Measurements from ENCODE around the gene ZNF189.

The ZNF189 gene

GRCh38 chr9:101408374-101409078 lies 9.9 kb downstream of the ZNF189 start:
- H3K4me3 ChIP-seq (ENCODE audit: low read depth, low read length) = no peak overlapping the region
- no peak for TF ChIP-seq CTCF (IDR thresholded peaks at IDR 0.05; ENCODE audit: borderline replicate concordance, insufficient read depth, low read depth, low read length)

- no peak overlapping the region for H3K4me3 ChIP-seq (ENCODE audit: low read depth, low read length)
- no peak for TF ChIP-seq CTCF (IDR thresholded peaks at IDR 0.05; ENCODE audit: borderline replicate concordance, insufficient read depth, low read depth, low read length)
Measured at GRCh38 chr9:101409079-101409477, 10.4 kb downstream of the ZNF189 start.

- H3K4me3 ChIP-seq (ENCODE audit: low read depth, low read length) = no peak overlapping the region
- TF ChIP-seq CTCF (IDR thresholded peaks at IDR 0.05; ENCODE audit: borderline replicate concordance, insufficient read depth, low read depth, low read length) = no peak
Measured at GRCh38 chr9:101414839-101415238, 16.2 kb downstream of the ZNF189 start.

DNA sequence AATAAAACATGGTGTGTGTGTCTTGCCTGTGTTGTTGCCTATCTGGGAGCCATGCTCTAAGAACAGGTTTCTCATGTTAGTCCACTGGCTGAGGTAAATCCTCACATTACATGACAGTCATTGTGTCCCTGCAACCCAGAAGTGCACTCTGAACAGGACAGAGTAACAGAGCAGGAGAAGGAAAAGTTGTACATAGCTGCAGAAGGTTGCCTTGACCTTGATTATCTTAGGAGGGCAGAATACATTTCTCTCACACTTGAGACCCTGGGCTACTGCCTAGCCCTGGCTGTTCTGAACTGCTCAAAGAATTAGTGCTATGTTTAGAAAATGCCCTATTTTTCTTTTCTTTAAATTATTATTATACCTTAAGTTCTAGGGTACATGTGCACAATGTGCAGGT lies 16.9 kb downstream of the ZNF189 start:
- TF ChIP-seq CTCF (IDR thresholded peaks at IDR 0.05; ENCODE audit: borderline replicate concordance, insufficient read depth, low read depth, low read length) = no peak
- no peak overlapping the region for H3K4me3 ChIP-seq (ENCODE audit: low read depth, low read length)

GRCh38 chr9:101417389-101417788 lies 18.7 kb downstream of the ZNF189 start:
- no peak overlapping the region for H3K4me3 ChIP-seq (ENCODE audit: low read depth, low read length)
- TF ChIP-seq CTCF (IDR thresholded peaks at IDR 0.05; ENCODE audit: borderline replicate concordance, insufficient read depth, low read depth, low read length) = no peak

DNA sequence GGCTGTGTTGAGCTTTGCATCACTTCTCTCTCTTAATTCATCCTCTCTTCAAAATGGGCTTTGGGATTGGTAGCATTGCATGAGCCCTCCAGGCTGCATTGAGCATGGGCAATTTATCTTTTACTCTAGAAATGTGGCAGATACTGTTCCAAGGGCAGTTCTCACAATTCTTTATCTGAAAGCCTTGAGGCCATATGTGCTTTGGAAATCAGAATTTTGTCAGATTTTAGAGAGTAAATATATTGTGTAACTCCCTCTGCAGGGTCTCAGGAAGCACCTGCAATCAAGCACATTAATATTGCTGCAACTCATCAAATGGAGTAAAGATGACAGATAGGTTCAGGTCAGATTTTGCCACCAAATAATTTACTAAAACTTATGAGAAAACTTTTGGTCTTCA lies 19.3 kb downstream of the ZNF189 start:
- TF ChIP-seq CTCF (IDR thresholded peaks at IDR 0.05; ENCODE audit: borderline replicate concordance, insufficient read depth, low read depth, low read length) = no peak

More for the DNA sequence above, 19.3 kb downstream of the ZNF189 start:
- H3K4me3 ChIP-seq (ENCODE audit: low read depth, low read length) = no peak overlapping the region

Data from GM12875 (cell line).